ENCODE measurements around the gene ANO7. TPM values are rescaled to one million over a fixed set of nuclear protein-coding genes. Genes with fewer than 3 reads are reported as not detected.

The ANO7 gene
- total RNA-seq, 2 experiments from 2014 or later, result 3.1 to 4.0 TPM

DNA sequence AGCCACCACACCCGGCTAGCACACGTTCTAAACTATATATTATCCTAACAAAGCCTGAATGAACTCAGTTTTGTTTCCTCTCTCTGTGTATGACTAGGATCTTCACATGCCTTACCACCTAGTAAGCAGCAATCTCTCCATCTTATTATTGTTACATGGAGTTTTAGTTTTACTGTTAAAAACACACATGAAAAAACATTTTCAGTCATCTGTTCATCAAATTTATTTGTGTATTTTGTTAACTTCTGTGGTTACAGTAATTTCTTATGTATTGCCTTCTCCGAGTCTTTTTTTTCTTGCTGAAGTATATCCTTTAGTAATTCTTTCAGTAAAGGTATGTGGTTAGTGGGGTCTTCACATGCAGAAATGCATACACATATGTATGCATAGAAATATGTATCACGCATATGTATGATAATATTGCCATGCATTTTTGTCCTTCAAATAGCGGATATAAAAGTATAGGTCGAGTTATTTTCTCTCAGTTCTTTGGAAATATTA lies 31.4 kb downstream of the ANO7 start:
- ChIA-PET POLR2A (no interaction called here), CTCF (interaction anchor here (1.5 kb wide), 1 partner anchor 142 kb away, joined by 7 read pairs; no protein-coding TSS in a partner anchor)

DNA sequence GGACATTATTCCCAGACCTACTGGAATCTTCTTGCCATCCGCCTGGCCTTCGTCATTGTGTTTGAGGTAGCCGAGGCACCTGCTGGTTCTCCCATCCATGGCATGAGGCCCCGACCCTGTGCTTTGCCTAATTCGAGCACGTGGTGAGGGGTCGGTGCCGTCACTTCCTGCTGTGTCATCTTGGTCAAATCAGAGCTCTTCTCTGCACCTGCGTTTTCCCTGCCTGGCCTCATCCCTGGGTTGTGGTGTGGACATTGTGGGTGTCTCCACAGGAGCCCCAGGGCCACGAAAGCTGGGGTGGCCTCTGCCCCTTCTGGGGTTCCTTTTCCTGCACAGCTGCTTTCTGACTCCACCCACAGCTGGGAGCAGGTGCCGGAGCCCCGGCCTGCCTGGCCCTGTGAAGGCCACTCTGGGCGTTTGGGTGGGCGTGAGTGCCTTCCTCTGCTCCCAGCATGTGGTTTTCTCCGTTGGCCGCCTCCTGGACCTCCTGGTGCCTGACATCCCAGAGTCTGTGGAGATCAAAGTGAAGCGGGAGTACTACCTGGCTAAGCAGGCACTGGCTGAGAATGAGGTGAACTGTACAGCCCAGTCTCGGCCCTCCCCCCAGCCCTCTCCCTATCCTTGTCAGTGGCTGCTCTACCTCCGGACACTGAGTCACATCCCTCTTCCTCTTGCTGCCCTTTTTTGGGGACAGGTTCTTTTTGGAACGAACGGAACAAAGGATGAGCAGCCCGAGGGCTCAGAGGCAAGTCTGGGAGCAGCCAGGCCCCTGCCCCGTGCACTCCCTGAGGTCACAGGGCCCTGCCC lies 34.9 kb downstream of the ANO7 start:
- POLR2A ChIA-PET, result no interaction called here
- CTCF ChIA-PET, result no interaction called here

DNA sequence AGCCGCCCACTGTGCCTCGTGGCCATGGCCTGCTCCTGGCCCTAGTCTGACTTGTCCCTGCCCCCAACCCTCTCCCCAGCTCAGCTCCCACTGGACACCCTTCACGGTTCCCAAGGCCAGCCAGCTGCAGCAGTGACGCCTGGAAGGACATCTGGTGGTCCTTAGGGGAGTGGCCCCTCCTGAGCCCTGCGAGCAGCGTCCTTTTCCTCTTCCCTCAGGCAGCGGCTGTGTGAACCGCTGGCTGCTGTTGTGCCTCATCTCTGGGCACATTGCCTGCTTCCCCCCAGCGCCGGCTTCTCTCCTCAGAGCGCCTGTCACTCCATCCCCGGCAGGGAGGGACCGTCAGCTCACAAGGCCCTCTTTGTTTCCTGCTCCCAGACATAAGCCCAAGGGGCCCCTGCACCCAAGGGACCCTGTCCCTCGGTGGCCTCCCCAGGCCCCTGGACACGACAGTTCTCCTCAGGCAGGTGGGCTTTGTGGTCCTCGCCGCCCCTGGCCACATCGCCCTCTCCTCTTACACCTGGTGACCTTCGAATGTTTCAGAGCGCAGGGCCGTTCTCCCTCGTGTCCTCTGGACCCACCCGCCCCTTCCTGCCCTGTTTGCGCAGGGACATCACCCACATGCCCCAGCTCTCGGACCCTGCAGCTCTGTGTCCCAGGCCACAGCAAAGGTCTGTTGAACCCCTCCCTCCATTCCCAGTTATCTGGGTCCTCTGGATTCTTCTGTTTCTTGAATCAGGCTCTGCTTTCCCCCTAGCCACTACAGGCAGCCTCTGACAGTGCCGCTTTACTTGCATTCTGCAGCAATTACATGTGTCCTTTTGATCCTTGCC lies 35.8 kb downstream of the ANO7 start:
- ChIA-PET POLR2A (no interaction called here), CTCF (no interaction called here)

DNA sequence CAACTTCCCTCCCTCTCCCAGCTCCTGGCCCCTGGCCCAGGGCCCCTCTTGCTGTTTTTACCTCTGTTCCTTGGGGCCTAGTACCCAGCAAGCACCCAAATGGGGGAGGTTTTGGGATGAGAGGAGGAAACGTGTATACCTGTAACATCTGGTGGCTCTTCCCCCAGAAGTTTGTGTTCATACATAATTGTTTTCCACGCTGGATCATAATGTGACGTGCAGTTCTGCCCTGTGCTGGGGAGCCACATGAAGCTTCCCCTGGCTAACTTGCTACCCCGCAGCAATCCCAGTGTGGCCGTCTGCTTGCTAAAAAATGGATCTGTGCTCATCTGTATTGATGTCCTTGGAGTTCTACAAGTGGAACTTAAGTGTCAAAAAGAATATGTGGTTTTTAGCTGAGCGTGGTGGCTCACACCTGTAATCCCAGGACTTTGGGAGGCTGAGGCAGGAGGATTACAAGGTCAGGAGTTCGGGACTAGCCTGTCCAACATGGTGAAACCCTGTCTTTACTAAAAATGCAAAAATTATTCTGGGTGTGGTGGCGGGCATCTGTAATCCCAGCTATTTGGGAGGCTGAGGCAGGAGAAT lies 36.5 kb downstream of the ANO7 start:
- POLR2A ChIA-PET, result no interaction called here
- CTCF ChIA-PET, result no interaction called here

DNA sequence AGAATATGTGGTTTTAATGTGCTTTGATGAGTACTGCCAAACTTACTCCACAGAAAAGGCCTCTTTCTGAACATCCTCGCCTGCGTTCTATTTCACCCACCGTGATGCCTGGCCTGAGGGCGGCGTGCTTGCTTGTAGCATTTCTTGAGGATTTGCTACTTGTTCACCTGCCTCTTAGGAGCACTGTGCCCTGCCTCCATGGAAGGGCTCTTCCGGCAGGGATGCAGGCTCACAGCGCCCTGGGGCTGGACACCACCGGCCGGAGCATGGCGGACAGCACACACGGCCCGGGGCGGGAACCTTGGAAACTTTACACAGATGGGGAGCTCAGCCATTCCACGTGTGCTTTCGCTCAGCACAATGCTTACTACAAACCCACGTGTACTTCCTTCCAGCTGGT lies 37.1 kb downstream of the ANO7 start:
- CTCF ChIA-PET, result no interaction called here
- POLR2A ChIA-PET, result no interaction called here

DNA sequence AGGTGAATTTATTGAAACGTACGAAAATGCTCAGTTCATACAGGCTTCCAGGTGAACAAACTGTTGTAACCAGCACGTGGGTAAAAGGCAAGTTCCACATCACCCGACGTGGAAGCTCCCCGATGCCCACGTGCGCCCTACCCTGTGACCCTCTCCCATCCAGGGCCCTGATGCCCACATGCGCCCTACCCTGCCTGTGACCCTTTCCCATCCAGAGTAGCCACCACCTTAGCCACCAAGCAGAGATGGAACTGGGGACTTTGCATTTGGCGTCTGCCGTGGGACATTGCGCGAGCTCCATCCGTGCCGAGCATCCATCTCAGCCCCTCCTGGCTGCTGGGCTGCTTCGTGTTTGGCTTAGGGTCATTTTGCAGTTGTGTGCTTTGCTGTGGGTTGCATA lies 37.5 kb downstream of the ANO7 start:
- POLR2A ChIA-PET, result no interaction called here
- CTCF ChIA-PET, result no interaction called here

DNA sequence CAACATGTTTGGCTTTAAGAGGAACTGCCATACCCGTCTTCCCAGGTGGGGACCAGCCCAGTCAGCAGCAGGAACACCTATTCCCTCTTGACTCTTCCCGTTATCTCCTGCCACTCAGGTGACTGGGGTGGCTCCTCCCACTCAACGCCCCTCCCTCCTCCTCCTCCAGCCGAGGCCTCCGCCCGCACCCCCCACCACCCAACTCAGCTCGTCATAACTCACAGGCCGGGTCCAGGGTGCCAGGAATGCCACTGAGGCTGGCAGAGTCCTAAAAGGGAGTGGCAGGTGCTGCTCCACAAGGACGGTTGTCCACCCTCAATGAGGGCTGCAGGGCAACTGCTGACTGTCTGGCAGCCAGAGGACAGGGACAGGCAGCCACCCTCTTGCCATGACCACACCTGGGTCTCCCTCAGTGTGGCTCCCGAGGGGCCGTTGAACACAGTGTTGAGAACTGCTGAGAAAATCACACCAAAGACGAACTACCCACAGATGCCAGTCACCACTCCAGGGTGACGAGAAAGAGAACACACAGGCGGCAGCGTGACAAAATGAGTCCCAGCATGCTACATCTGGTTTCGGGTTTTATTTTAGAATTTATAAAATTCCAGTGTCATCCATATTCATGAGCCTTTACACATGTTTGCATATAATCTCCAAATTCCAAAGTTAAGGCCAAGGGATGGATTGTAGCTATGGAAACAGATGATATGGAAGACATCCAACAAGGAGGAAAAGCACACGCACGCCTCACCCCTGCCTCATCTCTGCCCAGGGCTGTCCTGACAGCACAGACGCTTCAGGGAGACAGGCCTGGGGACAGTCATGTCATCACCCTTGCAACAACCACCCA lies 38.5 kb downstream of the ANO7 start:
- CTCF ChIA-PET, result no interaction called here
- POLR2A ChIA-PET, result no interaction called here

DNA sequence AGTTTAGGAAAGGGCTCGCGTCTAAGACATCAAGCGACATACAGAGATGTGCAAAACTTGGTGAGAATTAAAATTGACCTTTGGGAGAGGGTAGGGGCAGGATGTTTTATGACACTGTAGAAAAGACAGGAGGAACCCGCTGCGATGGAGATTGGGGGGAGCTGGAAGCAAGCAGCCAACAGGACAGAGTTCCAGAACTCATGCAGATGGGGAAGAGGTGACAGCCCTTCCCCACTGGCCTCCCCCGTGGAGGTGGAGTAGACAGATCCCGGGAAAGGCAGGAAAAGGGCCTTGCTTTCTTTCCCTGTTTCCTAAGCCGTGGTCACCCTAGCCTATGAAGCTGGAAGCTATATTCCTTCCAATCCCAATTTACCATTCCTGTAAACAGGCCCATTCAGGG lies 39.1 kb downstream of the ANO7 start:
- CTCF ChIA-PET, result no interaction called here
- POLR2A ChIA-PET, result no interaction called here

DNA sequence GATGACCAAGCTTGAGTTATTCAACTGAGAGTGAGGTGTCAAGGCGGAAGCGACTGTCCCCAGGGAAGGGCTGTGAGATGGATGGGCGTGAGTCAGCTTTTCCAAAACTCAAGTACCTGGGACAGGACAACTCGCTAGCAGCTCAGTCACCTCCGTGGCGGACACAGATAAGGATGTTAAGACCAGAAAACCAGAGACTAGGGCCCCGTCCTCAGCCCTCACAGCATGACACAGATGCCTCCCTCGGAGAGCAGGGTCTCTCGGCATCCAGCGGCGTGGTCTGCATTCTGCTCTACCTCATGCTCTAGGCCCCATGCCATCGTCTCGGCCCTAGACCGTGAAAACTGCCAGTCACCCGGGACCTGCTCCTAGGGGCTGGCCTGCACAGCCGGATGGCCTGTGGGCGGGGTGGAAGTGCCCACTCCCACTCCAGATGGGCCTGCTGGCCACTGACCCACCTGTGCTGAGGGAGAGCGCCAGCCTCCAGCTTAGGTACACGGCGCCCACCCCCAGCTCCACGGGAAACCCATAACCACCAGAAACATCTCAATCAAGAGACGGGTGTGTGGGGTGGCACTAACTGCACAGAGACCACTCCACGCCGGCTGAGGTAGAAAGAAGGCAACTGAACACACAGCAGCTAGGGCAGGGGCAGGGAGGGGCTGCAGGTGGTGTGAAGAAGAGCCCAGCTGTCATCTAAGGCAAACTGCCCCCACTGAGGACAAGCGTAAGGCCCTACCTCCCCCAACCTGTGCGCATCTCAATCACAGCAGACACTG lies 39.8 kb downstream of the ANO7 start:
- CTCF ChIA-PET, result interaction anchor here (0.9 kb wide), 1 partner anchor 122 kb away, joined by 3 read pairs; no protein-coding TSS in a partner anchor
- POLR2A ChIA-PET, result interaction anchor here (0.6 kb wide), 1 partner anchor 13 kb away, joined by 10 read pairs; no protein-coding TSS in a partner anchor

DNA sequence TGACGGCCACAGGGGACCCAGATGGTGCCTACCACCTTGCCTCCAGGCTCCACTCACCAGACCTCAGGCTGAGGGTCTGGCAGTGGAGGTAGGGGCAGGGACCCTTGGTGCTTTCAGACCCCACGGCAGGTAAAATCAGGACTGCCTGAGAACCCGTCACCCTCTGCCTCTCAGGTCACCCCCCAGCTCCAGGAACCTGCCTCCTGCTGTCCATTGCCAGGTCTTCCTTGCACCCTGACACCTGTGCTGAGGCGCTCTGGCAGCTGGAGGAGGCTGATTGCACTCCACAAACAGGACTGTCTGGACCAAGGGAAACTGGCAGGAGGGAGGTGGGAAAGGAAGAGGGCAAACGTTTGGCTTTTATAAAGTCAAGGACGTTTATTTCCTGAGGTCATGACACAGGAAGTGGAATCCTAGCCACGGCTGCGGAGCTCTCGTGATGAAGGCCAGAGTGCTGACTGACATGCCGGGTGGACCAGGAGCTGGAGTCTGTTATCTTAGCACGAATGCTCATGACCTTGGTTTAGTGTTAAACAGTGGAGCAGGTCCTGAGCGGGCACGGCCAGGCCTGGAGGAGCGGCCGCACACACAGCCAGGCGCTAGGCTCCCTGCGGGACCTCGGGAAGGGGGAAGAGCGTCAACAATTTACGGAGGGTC lies 40.5 kb downstream of the ANO7 start:
- CTCF ChIA-PET, result interaction anchor here (0.9 kb wide), 1 partner anchor 121 kb away, joined by 3 read pairs; no protein-coding TSS in a partner anchor
- POLR2A ChIA-PET, result interaction anchor here (0.6 kb wide), 1 partner anchor 13 kb away, joined by 10 read pairs; no protein-coding TSS in a partner anchor

DNA sequence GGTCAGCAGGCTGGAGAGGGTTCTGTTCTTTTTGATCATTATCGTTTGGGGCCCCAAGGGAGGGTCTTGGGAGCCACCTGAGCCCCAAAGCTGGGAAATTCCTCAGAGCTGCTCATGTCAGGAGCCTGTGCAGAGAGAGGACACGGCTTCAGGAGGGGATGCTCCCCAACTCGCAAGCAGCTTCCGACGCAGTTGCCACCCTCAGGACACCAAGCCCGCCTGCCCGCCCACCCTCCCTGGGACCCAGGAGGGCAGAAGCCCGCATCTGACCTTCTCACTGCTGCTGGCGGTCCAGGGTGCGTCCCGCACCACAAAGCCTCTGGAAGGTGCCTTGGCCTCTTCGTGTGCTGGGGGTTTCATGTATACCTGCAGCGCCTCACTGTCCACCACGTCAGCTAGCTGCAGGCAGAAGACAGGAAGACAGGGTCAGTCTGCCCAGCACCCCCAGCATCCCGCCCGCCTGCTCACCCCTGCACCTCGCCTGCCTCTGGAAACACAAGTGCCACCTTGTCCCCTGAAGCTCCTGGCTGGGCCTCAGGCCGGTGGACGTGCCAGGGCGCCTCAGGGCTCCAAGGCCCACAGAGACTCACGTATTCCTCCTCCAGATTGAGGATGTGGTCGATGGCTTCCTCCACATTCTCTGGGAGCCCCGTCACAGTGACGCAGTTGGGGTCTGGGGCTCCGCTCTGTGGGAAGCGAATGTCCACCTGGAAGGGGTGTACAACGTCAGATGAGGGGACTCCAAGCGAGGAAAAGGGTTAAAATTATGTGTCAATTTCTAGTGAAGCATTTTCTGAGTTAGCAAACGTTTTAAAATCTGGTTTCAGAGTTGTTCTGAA lies 41.3 kb downstream of the ANO7 start:
- ChIA-PET POLR2A (no interaction called here), CTCF (interaction anchor here (0.9 kb wide), 1 partner anchor 121 kb away, joined by 3 read pairs; no protein-coding TSS in a partner anchor)

DNA sequence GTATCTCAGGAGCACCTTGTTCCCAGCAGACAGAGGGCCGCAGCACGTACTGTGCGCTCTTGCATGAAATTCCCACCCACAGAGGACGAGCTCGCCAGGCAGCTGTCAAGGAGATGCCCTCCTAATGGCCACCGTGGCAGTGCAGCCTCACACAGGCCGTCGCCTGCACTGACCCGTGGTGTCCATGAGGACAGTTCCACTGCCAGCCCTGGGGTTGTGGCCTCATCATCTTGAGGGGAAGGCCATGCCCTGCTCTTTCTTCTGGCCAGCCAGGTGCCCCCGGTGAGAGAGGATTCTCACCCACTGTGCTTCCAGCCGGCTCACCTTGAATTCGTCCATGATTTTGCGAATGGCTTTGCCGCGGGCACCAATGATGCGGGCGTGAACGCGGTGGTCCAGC lies 42.0 kb downstream of the ANO7 start:
- POLR2A ChIA-PET, result no interaction called here

DNA sequence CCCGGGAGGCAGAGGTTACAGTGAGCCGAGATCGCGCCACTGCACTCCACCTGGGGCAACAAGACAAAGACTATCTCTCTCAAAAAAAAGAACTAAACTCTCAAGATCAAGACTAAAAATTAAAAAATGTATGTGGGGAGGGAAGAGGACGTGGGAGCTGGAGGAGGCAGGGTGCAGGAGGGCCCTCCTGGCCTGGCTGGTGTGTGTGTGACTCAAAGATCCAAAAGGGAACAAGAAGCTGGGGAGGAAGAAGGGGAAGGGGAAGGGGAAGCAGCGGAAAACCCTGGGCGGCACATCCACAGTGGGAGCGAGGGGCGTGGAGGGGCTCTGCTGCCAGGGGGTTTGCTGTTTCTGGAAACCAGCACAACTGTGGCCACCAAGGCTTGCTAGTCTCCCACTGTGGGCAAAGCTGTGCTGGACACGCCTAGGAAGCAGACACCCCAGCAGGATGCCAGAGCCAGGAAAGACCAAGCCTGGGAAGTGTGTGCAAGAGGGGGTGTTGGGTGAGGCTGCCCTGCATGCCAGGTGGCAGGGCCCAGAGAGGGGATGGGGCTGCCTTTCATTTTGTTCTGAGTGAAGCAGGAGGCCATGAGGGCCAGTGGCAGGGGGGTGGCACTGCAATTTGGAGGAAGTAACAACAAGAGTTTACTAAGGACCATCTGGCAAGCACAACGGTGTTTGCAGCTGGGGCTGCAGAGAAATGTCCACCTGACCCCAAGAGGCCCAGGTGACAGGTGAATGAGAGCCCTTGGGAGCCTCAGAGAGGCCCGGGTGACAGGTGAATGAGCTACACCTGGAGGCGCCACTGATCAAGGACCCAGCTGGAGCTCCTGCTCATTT lies 44.5 kb downstream of the ANO7 start:
- CTCF ChIA-PET, result no interaction called here
- POLR2A ChIA-PET, result no interaction called here

More for the DNA sequence above, 42.0 kb downstream of the ANO7 start:
- CTCF ChIA-PET, result no interaction called here

DNA sequence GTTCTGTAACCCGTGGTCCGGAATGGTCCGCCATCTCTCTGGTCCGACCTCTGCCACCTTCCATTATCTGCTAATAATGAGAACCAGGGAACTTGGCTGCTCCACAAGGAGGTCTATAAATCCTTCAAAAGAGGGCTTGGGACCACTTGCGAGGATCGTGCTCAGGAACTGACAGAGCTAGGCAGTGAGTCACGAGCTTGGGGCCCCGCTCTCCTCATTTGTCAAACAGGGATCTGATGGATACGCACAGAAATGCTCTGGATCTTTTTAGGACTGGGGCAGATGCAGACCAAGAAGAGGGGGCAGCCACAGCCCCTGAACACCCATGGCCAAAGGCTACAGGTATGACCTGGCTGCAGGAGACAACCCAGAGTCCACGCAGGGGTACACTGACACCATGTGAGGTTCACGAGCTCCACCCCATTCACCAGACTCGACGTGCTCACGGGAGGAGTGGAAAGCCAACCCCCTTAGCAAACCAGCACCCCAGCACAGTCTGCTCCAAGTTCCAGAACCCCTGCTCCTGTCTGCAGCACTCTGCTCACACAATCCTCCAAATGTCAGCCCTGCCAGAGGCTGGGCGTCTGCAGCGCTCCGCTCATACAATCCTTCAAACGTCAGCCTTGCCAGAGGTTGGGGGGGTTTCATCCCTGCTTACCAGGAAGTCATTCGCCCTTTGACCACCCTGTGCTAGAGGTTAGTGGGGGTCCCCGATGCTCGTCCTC lies 45.8 kb downstream of the ANO7 start:
- ChIA-PET CTCF (interaction anchor here (0.6 kb wide), 1 partner anchor 990 kb away, joined by 3 read pairs; no protein-coding TSS in a partner anchor), POLR2A (no interaction called here)

DNA sequence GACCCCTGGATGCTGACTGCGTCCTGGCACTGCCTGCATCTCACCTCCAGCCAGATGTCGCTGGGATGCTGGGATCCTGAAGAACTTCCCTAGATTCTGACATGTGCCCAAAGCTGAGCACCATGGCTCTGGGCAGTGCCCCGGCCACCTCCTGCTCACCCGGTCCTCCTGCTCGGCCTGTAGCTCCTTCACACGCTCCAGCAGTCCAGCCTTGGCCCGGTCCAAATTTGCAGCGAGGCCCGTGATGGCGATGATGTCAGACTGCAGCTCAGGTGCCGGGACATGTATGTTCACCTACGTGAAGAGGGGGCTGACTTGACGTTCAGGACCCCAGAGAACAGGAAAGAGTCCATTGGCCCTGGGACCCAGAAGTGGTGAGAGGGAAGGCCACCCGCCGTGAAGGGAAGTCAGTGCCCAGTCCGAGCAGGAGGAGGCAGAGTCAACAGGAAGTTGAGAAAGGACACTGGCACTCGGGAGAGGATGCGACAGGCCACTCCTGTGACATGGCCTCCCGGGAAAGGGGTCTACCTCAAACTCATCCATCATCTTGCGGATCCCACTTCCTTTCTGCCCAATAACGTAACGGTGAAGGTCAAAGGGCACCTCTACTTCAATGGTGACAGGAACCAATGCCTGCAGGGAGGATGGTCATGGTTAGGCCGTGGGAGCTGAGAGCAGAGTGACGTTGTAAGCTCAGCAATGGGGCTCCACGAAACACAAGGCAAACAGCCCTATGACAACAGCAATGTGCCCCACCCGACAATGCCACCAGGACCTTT lies 46.7 kb downstream of the ANO7 start:
- POLR2A ChIA-PET, result no interaction called here
- CTCF ChIA-PET, result no interaction called here

Measured in activated CD8-positive, alpha-beta memory T cell treated with anti-CD3 and anti-CD28 coated beads for 36 hours (primary cell).